ENCODE measurements around the gene CFAP90.

DNA sequence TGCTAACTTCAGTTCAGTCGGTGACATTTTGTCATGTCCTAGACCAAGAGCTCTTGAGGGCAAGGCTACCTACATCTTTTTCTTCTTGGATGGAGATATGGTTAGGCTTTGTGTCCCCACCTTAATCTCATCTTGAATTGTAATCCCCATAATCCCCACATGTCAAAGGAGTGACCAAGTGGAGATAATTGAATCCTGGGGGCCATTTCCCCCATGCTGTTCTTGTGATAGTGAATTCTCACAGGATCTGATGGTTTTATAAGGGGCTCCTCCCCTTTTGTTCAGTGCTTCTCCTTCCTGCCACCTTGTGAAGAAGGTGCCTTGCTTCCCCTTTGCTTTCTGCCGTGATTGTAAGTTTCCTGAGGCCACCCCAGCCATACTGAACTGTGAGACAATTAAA, 2.1 kb upstream of the CFAP90 start:
- TF ChIP-seq POLR2A (IDR thresholded peaks at IDR 0.05), result no peak
- TF ChIP-seq, protein P1, sequence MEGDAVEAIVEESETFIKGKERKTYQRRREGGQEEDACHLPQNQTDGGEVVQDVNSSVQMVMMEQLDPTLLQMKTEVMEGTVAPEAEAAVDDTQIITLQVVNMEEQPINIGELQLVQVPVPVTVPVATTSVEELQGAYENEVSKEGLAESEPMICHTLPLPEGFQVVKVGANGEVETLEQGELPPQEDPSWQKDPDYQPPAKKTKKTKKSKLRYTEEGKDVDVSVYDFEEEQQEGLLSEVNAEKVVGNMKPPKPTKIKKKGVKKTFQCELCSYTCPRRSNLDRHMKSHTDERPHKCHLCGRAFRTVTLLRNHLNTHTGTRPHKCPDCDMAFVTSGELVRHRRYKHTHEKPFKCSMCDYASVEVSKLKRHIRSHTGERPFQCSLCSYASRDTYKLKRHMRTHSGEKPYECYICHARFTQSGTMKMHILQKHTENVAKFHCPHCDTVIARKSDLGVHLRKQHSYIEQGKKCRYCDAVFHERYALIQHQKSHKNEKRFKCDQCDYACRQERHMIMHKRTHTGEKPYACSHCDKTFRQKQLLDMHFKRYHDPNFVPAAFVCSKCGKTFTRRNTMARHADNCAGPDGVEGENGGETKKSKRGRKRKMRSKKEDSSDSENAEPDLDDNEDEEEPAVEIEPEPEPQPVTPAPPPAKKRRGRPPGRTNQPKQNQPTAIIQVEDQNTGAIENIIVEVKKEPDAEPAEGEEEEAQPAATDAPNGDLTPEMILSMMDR (IDR thresholded peaks at IDR 0.05), result no peak
- no peak for TF ChIP-seq EP300 (IDR thresholded peaks at IDR 0.05)

Data from tibial nerve (tissue), 4 donors.